A673 (cell line): ENCODE data around the gene ANO7. TPM values are rescaled to one million over a fixed set of nuclear protein-coding genes. Genes with fewer than 3 reads are reported as not detected.

Experiments used
- BruUV-seq: library from RNA; stranded (reverse); fragments of 400-500 nt; replicated peaks from 2 replicates; lab custom pipeline; 2021; lab: Mats Ljungman, UMichigan
- CTCF ChIA-PET: fragments of 300-600 bp; sonication (Branson Sonifier 250); formaldehyde crosslinking; loops from one replicate; lab custom pipeline; 2022; ENCODE audit warnings: antibody characterized with exemption; lab: Charles Lee
- POLR2A ChIA-PET: fragments of 300-600 bp; sonication (Branson Sonifier 250); formaldehyde crosslinking; loops from one replicate; lab custom pipeline; 2022; ENCODE audit warnings: antibody characterized with exemption; ENCODE audit not compliant: low non-redundant PET; lab: Charles Lee
- DNase-seq: peaks from one replicate; pipeline ENCODE4 v3.0.0-alpha.2; 2015; ENCODE audit warnings: low spot score
- H3K27ac ChIP-seq: fragments of 200-600 bp; sonication (generic); 2 replicates; pipeline ENCODE4 v1.5.1; 2016; ENCODE audit warnings: mixed run types, low read depth, mild to moderate bottlenecking, mixed read lengths, antibody characterized with exemption, low read length; ENCODE audit not compliant: poor library complexity, severe bottlenecking
- H3K27me3 ChIP-seq: fragments of 200-600 bp; sonication (generic); replicated peaks from 2 replicates; pipeline ENCODE4 v1.6.1; 2017; ENCODE audit warnings: mixed run types, low read depth, mild to moderate bottlenecking, mixed read lengths, antibody characterized with exemption, low read length; ENCODE audit not compliant: insufficient read depth, poor library complexity
- H3K36me3 ChIP-seq: fragments of 200-600 bp; sonication (generic); 2 replicates; pipeline ENCODE4 v1.6.1; 2016; ENCODE audit warnings: mixed run types, mild to moderate bottlenecking, mixed read lengths, antibody characterized with exemption, low read length; ENCODE audit not compliant: insufficient read depth, poor library complexity, severe bottlenecking
- H3K4me1 ChIP-seq: fragments of 200-600 bp; sonication (generic); 2 replicates; pipeline ENCODE4 v1.6.1; 2017; ENCODE audit warnings: mixed run types, mild to moderate bottlenecking, mixed read lengths, antibody characterized with exemption, low read length; ENCODE audit not compliant: insufficient read depth, poor library complexity, severe bottlenecking
- H3K4me3 ChIP-seq: fragments of 200-600 bp; sonication (generic); 2 replicates; pipeline ENCODE4 v1.5.1; 2016; ENCODE audit warnings: low read depth, mixed run types, mild to moderate bottlenecking, mixed read lengths, low read length; ENCODE audit not compliant: poor library complexity, severe bottlenecking
- H3K9me3 ChIP-seq: fragments of 200-600 bp; sonication (generic); 2 replicates; pipeline ENCODE4 v1.6.1; 2016; ENCODE audit warnings: mixed run types, low read depth, mild to moderate bottlenecking, mixed read lengths, antibody characterized with exemption, low read length; ENCODE audit not compliant: poor library complexity, severe bottlenecking
- EZH2 ChIP-seq: fragments of 200-600 bp; sonication (generic); IDR thresholded peaks from 2 replicates; pipeline ENCODE4 v1.6.1; 2017; ENCODE audit warnings: borderline replicate concordance, low read depth, mild to moderate bottlenecking, mixed read lengths, antibody characterized with exemption, low read length; ENCODE audit not compliant: poor library complexity, severe bottlenecking
- intact Hi-C: fragments of 100-400 bp; cut with micrococcal nuclease; formaldehyde crosslinking; loops from one replicate; pipeline ENCODE4 v1.10.0; 2022; ENCODE audit not compliant: unreplicated experiment
- total RNA-seq: library from RNA; stranded (reverse); gene quantifications from 2 replicates; pipeline ENCODE4 v1.2.3, GENCODE V29; 2021
- TF ChIP-seq, protein P1 (sequence below): fragments of 300-800, 200-600 bp; sonication (generic); conservative IDR thresholded peaks from 2 replicates; pipeline ENCODE4 v1.5.1; 2017; ENCODE audit warnings: low read depth, mild to moderate bottlenecking, antibody characterized with exemption, low read length, moderate library complexity, mixed read lengths

ANO7 gene
- total RNA-seq, 1 experiment from 2014 or later = 0.45 TPM

DNA sequence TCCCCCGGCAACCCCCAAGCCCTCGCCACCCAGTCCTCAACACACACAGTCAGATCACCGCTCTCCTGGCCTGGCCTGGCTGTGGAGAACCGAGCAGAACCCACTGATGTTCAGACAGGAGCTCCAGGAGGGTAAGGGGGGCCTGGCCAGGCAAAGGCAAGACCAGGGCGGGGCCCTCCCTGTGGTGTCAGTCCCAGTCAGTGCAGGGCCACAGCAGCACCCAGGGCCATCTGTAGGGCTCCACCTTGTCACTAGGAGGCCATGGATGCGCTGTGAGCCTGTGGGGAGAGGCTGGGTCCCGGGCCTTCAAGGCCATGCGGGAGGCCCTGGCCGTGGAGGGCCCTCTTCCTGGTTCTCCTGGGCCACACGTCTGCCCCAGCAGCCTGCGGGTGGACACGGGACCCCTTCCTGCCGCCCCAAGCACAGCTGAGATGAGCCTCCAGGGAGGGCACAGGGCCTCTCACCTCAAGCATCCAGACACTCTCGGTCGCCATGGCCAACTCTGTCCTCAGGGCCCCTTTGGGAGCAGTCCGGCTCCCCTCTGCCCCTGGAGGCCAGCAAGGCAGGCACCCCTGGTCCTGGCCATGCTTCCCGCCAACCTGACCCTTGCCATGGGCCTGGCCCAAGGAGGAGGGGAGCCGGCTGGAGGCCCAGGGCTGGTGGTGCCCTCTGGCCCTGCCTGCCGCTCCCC, 2.0 kb downstream of the ANO7 start:
- no peaks in the 10 kb centered on the region for H3K9me3 ChIP-seq
- no peak overlapping the region for H3K27ac ChIP-seq
- no TSS peak for BruUV-seq
- POLR2A ChIA-PET = no interaction called here
- DNase-seq = no peak
- TF ChIP-seq, protein P1, sequence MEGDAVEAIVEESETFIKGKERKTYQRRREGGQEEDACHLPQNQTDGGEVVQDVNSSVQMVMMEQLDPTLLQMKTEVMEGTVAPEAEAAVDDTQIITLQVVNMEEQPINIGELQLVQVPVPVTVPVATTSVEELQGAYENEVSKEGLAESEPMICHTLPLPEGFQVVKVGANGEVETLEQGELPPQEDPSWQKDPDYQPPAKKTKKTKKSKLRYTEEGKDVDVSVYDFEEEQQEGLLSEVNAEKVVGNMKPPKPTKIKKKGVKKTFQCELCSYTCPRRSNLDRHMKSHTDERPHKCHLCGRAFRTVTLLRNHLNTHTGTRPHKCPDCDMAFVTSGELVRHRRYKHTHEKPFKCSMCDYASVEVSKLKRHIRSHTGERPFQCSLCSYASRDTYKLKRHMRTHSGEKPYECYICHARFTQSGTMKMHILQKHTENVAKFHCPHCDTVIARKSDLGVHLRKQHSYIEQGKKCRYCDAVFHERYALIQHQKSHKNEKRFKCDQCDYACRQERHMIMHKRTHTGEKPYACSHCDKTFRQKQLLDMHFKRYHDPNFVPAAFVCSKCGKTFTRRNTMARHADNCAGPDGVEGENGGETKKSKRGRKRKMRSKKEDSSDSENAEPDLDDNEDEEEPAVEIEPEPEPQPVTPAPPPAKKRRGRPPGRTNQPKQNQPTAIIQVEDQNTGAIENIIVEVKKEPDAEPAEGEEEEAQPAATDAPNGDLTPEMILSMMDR = no peak
- no peak for TF ChIP-seq EZH2
- no peak overlapping the region for H3K4me3 ChIP-seq
- H3K36me3 ChIP-seq = no peaks in the 10 kb centered on the region
- CTCF ChIA-PET = no interaction called here
- intact Hi-C loops = no loop called here
- H3K4me1 ChIP-seq = no peaks in the 10 kb centered on the region
- no peaks in the 10 kb centered on the region for H3K27me3 ChIP-seq

DNA sequence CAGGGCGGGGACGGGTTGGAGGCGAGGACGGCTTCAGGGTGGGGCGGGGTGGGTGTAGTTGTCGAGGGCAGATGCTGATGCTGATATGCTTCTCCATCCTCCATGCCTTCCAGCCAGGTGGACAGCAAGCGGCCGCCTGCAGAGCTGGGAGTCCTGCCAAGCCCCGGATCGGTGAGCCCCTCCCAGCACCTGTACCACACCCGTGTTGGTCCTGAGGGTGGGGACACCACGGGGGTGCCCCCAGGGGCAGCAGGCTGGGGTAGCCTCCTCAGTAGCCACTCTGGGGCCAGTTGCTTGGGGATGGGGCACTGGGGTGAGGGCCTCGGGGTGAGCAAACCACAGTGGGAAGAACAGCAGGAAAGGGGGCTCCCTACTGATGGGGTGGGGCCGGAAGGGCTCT, 2.6 kb downstream of the ANO7 start:
- intact Hi-C loops = no loop called here
- POLR2A ChIA-PET = no interaction called here
- Histone ChIP-seq H3K27me3 (no peaks in the 10 kb centered on the region), H3K27ac (no peak overlapping the region), H3K9me3 (no peaks in the 10 kb centered on the region), H3K4me3 (no peak overlapping the region), H3K36me3 (no peaks in the 10 kb centered on the region), H3K4me1 (no peaks in the 10 kb centered on the region)
- no peak for TF ChIP-seq EZH2
- TF ChIP-seq, protein P1 = no peak
- DNase-seq = no peak
- BruUV-seq = no TSS peak
- CTCF ChIA-PET = no interaction called here

DNA sequence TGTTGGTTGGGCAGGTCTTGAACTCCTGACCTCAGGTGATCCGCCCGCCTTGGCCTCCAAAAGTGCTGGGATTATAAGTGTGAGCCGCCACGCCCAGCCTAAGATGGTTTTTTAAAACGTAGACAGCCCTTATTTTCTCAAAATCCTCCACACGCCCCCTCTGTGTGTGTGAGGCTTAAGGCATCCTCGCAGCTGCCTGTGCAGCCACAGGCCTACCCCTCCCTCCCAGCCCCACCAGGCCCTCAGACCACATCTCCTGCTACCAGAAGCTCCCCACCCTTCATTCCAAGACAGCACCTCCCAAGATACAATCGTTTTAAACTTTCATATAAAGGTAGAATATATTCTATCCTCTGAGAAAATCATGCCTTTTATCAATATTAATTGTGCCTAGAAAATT, 4.8 kb downstream of the ANO7 start:
- Histone ChIP-seq H3K9me3 (no peaks in the 10 kb centered on the region), H3K36me3 (no peaks in the 10 kb centered on the region), H3K4me3 (no peak overlapping the region), H3K4me1 (no peaks in the 10 kb centered on the region), H3K27ac (no peak overlapping the region), H3K27me3 (no peaks in the 10 kb centered on the region)
- no TSS peak for BruUV-seq
- DNase-seq = no peak
- ChIA-PET POLR2A (no interaction called here), CTCF (no interaction called here)
- intact Hi-C loops = no loop called here
- TF ChIP-seq, protein P1 = no peak
- TF ChIP-seq EZH2 = no peak
